ENCODE data around the gene DHPS.

DHPS gene

DNA sequence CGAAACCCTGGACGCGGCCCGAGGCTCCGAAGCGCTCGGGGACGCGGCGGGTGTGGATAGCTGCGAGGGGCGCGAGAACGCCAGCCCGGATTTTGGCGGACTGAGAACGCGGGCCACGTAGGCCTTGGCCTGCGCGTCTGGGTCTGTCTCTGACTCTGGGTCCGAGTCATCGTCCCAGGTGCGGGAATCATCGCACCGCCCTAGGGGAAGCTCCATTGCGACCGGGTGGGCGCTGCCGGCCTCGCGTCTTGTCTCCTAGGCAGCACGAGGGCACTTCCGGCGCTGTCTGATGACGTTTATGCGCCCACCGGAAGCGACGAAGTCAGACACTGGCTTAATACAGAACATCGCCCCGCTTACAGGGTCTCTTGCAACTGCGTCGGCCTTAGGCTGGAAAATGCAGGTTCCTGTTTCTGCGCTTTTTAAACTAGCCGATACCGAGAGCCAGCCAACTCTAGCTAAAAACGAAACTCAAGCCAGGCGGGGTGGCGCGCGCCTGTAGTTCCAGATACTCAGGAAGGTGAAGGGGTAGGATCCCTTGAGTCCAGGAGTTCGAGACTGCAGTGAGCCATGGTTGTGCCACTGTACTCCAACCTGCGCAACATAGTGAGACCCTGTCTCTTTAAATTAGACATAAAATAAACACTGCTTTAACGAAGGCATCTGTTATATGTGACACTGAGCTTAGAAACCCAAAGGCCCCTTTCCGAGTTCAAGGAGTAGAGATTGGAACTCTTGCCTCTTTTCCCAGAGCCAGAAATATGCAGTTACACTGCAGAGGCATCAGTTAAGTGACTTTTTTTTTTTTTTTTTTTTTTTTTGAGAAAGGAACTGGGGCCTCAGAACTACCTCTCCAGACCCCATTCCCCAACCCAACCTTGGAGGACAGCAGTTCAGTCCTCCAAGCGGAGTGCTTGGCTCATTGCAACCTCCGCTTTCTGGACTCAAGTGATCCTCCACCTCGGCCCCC, 15.0 kb upstream of the DHPS start, which contains the start of gene FBXW9:
Gene FBXW9, minus strand, starts transcription at position 266 of the 970 bp plus-strand sequence. Its CDS starts 50 bp downstream, at position 216.
- peak; percentile 99 for DNase-seq (ENCODE audit: low spot score)
- in situ Hi-C loops (cut with MboI; ENCODE audit: low pct_unique_long_range_greater_than_20kb, low sequenced_read_pairs, unreplicated experiment) = no loop called here
- TF ChIP-seq, protein P1, sequence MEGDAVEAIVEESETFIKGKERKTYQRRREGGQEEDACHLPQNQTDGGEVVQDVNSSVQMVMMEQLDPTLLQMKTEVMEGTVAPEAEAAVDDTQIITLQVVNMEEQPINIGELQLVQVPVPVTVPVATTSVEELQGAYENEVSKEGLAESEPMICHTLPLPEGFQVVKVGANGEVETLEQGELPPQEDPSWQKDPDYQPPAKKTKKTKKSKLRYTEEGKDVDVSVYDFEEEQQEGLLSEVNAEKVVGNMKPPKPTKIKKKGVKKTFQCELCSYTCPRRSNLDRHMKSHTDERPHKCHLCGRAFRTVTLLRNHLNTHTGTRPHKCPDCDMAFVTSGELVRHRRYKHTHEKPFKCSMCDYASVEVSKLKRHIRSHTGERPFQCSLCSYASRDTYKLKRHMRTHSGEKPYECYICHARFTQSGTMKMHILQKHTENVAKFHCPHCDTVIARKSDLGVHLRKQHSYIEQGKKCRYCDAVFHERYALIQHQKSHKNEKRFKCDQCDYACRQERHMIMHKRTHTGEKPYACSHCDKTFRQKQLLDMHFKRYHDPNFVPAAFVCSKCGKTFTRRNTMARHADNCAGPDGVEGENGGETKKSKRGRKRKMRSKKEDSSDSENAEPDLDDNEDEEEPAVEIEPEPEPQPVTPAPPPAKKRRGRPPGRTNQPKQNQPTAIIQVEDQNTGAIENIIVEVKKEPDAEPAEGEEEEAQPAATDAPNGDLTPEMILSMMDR (IDR thresholded peaks at IDR 0.05; ENCODE audit: extremely low read depth, insufficient read depth, missing control alignments) = no peak

GRCh38 chr19:12695997-12696365, 14.3 kb upstream of the DHPS start:
- in situ Hi-C loops (cut with MboI; ENCODE audit: low pct_unique_long_range_greater_than_20kb, low sequenced_read_pairs, unreplicated experiment) = no loop called here
- no peak for DNase-seq (ENCODE audit: low spot score)
- TF ChIP-seq, protein P1 (IDR thresholded peaks at IDR 0.05; ENCODE audit: extremely low read depth, insufficient read depth, missing control alignments) = no peak

GRCh38 chr19:12695514-12695913, 13.8 kb upstream of the DHPS start:
- TF ChIP-seq, protein P1 (IDR thresholded peaks at IDR 0.05; ENCODE audit: extremely low read depth, insufficient read depth, missing control alignments) = no peak
- in situ Hi-C loops (cut with MboI; ENCODE audit: low pct_unique_long_range_greater_than_20kb, low sequenced_read_pairs, unreplicated experiment) = no loop called here
- DNase-seq (ENCODE audit: low spot score) = no peak

DNA sequence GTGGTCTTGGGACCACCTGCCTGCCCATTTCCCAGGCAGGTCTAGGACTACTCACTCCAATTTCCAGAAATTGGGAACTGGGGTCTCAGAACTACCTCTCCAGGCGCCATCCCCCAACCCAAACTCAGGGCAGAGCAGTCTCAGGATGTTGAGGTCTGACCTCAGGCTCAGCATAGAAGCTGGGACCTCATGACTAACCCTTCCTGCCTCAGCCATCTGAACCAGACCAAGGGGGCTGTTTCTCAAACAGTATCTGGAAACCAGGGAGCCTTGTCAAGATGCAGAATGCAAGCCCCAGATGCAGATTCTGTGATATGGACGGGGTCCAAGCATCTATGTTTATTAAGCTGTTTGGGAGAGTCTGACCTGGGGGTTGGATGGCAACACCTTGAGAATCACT, 13.4 kb upstream of the DHPS start:
- in situ Hi-C loops (cut with MboI; ENCODE audit: low pct_unique_long_range_greater_than_20kb, low sequenced_read_pairs, unreplicated experiment) = no loop called here
- TF ChIP-seq, protein P1 (IDR thresholded peaks at IDR 0.05; ENCODE audit: extremely low read depth, insufficient read depth, missing control alignments) = no peak
- no peak for DNase-seq (ENCODE audit: low spot score)

DNA sequence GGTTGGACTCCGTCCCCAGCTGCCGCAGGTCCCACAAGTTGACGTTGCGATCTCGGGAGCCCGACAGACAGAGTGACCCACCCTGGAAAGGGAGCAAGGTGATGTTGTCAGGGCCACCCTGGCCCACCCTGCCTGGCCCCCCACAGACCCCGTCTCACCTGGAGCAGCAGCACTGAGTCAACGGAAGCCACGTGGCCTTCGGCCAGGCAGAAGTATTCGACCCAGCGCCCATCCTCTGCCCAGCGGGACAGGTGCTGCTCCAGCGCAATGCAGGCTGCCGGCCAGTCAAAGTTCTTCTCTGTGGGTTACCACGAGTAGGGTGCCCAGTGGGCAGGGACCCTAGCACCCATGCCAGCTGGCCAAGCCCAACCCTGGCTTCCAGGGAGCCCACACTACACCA, 13.0 kb upstream of the DHPS start:
- TF ChIP-seq, protein P1 (IDR thresholded peaks at IDR 0.05; ENCODE audit: extremely low read depth, insufficient read depth, missing control alignments) = no peak
- no peak for DNase-seq (ENCODE audit: low spot score)
- in situ Hi-C loops (cut with MboI; ENCODE audit: low pct_unique_long_range_greater_than_20kb, low sequenced_read_pairs, unreplicated experiment) = no loop called here

GRCh38 chr19:12692960-12693359, 11.3 kb upstream of the DHPS start:
- in situ Hi-C loops (cut with MboI; ENCODE audit: low pct_unique_long_range_greater_than_20kb, low sequenced_read_pairs, unreplicated experiment) = no loop called here
- TF ChIP-seq, protein P1 (IDR thresholded peaks at IDR 0.05; ENCODE audit: extremely low read depth, insufficient read depth, missing control alignments) = no peak
- DNase-seq (ENCODE audit: low spot score) = no peak

Data from GM13977 (cell line).